ENCODE data around the gene CBLN3. TPM values are rescaled to one million over a fixed set of nuclear protein-coding genes. Genes with fewer than 3 reads are reported as not detected.

Gene CBLN3
- total and polyA plus RNA-seq, 2 of the 4 experiments (the other 2 are of a cell fraction) = 0.72 to 4.5 TPM

DNA sequence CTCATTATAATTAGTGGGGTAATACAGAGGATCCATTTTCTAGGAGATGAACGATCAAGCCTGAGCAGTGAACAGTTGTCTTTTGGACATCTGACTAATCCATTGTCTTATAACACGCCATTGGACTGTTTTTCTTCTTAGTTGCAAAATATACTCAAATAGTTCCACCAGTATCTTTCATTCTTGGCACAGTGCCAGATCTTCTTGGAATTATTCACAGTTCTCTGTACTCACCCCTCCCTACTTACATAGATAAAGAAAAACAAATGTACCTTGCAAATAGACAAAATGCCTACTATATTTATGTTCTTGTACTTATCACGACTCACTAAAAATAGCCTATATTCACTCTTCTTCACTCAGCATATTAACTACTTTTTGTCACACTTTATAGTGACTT lies 3.8 kb downstream of the CBLN3 start:
- ATAC-seq (ENCODE audit: low read depth) (no peak), DNase-seq (peak; percentile 83)
- H2BK15ac ChIP-seq (ENCODE audit: low read depth, low read length) = no peak overlapping the region
- H3K4me1 ChIP-seq (ENCODE audit: control insufficient read depth, insufficient read depth, low read length) = peaks cover 6% of the 10 kb centered on the region; the same call in 1 of the 2 replicates
- dilution Hi-C loops (cut with HindIII; ENCODE audit: low sequenced_read_pairs, unreplicated experiment) (no loop called here), intact Hi-C loops (cut with micrococcal nuclease) (no loop called here), in situ Hi-C loops (cut with MboI; ENCODE audit: low sequenced_read_pairs) (loop anchor here (25.0 kb wide), 1 partner anchor 1113 kb away; the partner anchor contains the start of genes BCL2L2, PABPN1 and PPP1R3E)
- H3K9me1 ChIP-seq (ENCODE audit: insufficient read depth, low read length) = peaks cover 5% of the 10 kb centered on the region
- no peaks in the 10 kb centered on the region for H4K20me1 ChIP-seq (ENCODE audit: insufficient read depth, low read length)
- TF ChIP-seq CEBPB (IDR thresholded peaks at IDR 0.05; ENCODE audit: low read depth, low read length) = peak; percentile 52; the same call in 1 of the 2 replicates
- TF ChIP-seq NFE2L2 (IDR thresholded peaks at IDR 0.05; ENCODE audit: low read depth, low read length) = no peak
- CTCF ChIA-PET = interaction anchor here (1.0 to 1.8 kb wide), 3 partner anchors 11 to 92 kb away, joined by 4 to 6 read pairs (median 5); no protein-coding TSS in a partner anchor
- H3K4me2 ChIP-seq (ENCODE audit: low read depth, low read length) = no peak overlapping the region
- H2AK5ac ChIP-seq (ENCODE audit: low read depth, low read length) = no peak overlapping the region
- H2BK120ac ChIP-seq (ENCODE audit: low read depth, low read length) = no peak overlapping the region
- no peak overlapping the region for H2BK5ac ChIP-seq (ENCODE audit: low read depth, low read length, poor library complexity, severe bottlenecking)
- no peak overlapping the region for H3K4ac ChIP-seq (ENCODE audit: low read depth, low read length)
- H2AK9ac ChIP-seq (replicated peaks; ENCODE audit: low read depth, low read length, poor library complexity) = no peak overlapping the region
- H4K5ac ChIP-seq (ENCODE audit: low read depth, low read length) = no peak overlapping the region
- WGBS, 2 experiments (ENCODE audit: extremely low coverage in 2 of 2, insufficient read length in 1 of 2) = 14% methylated on average over 1 of the region's 3 CpGs; no CpG with 5 or more reads in 1 of the 2 experiments
- no peaks in the 10 kb centered on the region for H3K36me3 ChIP-seq (ENCODE audit: control insufficient read depth, insufficient read depth, low read length)
- H3K27me3 ChIP-seq (ENCODE audit: control insufficient read depth, insufficient read depth, low read length) = peaks cover 10% of the 10 kb centered on the region
- no peak overlapping the region for H3K4me3 ChIP-seq (ENCODE audit: insufficient read depth, low read depth, low read length)
- no peaks in the 10 kb centered on the region for H3K9me3 ChIP-seq (ENCODE audit: control insufficient read depth, insufficient read depth, low read length)
- H2AFZ ChIP-seq (replicated peaks; ENCODE audit: low read length, poor library complexity) = no peak overlapping the region
- no peak overlapping the region for H3K9ac ChIP-seq (ENCODE audit: low read depth, low read length)
- no peak overlapping the region for H2BK20ac ChIP-seq (ENCODE audit: low read depth, low read length)
- BruUV-seq (replicated peaks) = no TSS peak
- POLR2A ChIA-PET (ENCODE audit: unreplicated experiment) = no interaction called here
- no peak overlapping the region for H3K23ac ChIP-seq (ENCODE audit: low read depth, low read length)
- H3K27ac ChIP-seq (ENCODE audit: insufficient read depth, low read length) = no peak overlapping the region
- H3K56ac ChIP-seq (ENCODE audit: extremely low read depth, insufficient read depth, low read length) = no peak overlapping the region
- peaks cover 0 to 14% of the 10 kb centered on the region in 2 experiments; a peak in 3 of 4 replicates for H3K79me1 ChIP-seq (ENCODE audit: low read depth in 1 of 2, low read length in 2 of 2)
- H3K14ac ChIP-seq (replicated peaks; ENCODE audit: low read depth, low read length) = no peak overlapping the region
- H3K18ac ChIP-seq (ENCODE audit: low read depth, low read length) = no peak overlapping the region
- no peak overlapping the region for H4K91ac ChIP-seq (ENCODE audit: insufficient read depth, low read depth, low read length)
- no peak overlapping the region for H4K8ac ChIP-seq (ENCODE audit: low read depth in 2 of 2, low read length in 2 of 2)

Measured in IMR-90 (cell line).